HG02759 (cell line): ENCODE results near the gene LIN54.

ENCODE experiments used
- ATAC-seq: cut with Tn5 transposase; IDR thresholded peaks from one replicate; pipeline ENCODE4 v1.9.1; 2021; ENCODE audit warnings: mild to moderate bottlenecking, moderate library complexity; ENCODE audit not compliant: unreplicated experiment

The LIN54 gene

DNA sequence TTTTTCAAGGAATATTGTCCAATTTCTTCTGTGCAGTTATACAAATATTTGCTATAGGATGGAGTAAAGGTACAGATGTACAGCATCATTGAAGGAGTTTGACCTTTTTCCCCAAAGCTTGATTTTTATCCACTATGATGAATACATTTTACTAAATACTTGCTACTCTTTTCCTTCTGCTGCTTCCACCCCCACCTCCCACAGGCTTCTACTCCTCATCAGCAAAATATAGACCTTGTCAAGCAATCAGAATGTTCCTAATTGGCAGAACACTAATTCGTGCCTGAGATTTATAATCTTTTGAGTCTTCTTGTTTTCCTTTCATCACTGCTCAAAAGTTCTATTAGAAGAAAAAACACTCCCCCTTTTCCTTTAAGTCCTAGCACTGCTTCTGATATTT is 113.9 kb downstream of the LIN54 start:
- ATAC-seq = no peak

DNA sequence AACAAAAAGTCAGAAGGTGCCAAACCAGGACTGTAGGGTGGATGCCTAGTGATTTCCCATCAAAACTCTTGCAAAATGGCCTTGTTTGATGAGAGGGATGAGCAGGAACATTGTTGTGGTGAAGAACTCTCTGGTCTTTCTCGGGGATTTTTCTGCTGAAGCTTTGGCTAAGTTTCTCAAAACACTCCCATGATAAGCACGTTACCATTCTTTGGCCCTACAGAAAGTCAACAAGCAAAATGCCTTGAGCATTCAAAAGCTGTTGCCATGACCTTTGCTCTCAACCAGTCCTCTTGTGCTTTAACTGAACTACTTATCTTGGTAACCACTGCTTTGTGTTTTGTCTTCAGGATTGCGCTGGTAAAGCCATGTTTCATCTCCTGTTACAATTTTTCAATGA is 116.7 kb downstream of the LIN54 start:
- no peak for ATAC-seq

DNA sequence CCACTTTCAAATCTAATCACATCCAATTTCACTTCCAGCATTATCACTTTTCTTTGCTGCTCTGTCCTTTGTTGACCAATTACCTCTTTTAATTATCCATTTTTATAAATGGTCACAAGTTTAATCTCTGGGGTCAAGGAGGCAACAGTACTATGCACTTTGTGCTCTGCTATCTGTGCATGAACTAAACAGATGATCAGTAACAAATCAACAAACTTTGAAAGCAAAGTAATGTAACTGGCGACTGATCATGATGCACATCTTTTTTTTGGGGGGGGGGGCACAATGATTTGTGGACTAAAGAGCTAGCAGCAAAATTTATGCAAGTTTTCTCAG is 118.2 kb downstream of the LIN54 start:
- no peak for ATAC-seq

DNA sequence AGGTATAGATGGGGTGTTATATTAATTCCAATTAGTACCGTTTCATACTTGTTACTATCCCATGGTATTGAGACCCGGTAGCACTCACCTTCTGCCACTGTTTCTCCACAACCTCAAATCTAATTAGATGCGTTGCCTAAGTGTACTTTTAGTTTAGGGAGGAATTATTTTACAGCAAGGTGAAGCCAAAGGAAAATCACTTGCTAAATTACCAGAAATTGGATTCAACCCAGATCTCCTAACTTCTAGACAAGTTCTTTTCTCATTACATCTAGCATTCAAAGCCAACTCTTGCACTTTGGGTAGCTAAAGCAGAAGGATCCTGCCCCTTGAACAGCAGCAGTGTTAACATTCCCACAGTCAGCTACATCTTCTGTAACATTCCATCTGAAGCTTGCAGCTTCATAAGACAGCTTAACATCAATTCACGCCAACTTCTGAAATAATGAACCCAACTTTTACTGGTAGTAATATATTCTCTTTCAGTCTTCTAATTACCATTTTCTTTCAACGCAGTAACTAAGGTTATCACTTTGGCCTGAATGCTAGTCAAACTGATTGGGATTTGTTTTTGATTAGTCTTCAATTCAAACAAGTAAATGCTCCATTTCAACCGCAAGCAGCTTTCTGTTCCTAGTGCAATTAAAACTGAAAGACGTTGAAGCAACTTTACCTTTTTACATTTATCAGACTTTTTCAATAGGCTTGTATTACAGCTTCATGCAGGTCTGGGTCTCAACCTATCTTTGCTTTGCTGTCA is 118.7 kb downstream of the LIN54 start:
- no peak for ATAC-seq

DNA sequence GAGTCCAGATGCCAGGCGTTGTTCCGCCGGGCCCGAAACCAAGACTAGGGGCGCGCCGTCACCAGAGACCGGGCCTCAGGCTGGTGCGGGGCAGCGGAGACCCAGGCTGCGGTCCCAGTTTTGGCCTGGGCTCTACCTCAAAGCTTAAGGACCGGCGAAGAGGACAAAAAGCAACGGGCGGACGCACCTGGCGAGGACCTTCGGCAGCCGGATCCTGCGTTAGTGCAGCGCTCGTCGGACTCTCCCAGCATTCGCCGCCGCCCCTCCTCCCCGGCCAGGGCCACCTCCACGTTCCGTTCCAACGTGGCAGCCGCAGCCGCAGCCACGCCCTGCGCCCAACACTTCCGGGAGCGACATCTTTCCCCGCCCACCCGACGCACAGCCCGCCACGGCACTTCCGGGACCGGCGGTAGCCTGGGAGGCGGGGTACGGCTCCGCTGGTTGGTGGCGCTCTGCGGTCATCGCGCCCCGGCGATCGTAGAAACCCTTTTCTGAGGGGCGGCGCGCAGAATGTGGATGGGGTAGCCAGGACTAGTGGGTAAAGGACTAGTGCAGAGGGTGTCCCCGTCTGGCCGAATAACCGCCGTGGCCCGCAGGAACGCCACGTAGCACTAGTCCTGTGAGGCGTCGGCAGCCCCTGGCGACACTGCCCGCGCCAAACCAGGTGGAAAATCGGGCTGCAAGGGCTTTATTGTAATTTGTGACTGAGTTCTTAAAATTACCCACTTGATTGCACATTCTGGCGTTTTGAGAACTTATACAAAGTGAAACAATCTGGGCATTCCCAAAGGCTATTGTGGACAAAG is 119.5 kb downstream of the LIN54 start, which contains the start of gene SEC31A:
Gene SEC31A (minus strand): TSS at position 253 of the 806 bp plus-strand sequence. CDS start 9,217 bp downstream, outside the sequence.
- ATAC-seq = peak; percentile 96

DNA sequence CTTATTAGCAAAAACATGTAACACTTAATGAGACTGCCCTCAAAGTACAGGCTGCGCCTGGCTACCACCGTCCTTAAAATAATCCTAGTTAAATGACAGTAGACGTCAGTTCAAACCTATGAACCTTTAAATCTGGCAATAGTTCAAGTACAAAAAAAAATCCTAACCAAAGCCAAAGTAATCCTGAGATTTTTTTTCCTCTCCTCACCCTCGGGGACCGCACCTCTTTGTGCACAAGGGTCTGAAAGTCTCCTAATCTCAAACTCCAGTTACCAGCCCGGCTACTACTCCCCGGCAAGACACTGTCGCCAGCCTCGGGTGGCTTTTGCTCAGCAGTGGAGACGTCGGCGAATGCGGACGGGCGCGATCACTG is 120.1 kb downstream of the LIN54 start:
- no peak for ATAC-seq

DNA sequence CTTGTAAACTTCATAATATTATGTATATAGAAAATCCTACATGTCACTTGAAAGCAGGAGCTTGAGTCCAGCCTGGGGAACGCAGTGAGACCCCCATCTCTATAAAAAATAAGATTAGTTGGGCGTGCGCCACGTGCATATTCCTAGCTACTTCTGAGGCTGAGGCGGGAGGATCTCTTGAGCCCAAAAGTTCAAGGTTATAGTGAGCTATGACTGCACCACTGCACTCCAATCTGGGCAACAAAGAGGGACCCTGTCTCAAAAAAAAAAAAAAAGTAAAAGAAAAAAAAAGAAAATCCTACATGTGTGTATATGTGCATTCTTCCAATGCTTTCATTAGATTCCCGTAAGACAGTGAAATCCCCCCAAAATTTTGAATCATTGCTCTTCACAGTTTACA is 121.3 kb downstream of the LIN54 start:
- no peak for ATAC-seq

DNA sequence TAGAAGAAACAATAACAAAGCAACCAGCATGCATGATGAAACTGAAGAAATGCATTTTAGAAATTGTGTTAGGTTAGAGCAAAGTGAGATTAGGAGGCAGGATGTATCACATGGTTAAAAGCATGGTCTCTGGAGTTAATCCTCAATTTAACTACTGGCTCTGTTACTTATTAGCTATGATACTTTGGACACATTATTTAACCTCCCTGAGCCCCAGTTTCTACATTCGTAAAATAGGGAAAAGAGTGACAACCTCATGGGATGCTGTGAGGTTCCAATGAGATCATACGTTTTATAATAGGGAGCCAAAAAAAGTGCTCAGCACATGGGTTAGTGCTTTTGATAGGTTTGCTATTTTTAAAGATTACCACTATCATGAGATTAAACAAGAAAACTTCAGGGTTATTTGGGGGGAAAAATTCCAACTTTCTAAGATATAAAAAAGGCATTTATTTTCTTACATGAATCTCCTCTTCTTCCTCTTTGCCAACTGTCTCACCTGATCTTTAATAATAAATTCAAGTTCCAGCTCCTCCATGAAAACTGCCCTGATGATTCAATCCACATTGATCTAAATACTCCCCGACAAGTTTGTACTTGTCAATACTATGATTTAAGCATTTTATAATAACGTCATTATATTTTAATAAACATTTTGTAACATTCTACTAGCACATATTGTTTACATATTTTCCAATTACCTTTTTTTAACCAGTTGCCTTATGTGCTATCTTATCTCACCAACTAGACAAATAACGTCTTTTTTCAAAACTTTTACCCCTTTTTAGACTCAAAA is 124.3 kb downstream of the LIN54 start:
- no peak for ATAC-seq

DNA sequence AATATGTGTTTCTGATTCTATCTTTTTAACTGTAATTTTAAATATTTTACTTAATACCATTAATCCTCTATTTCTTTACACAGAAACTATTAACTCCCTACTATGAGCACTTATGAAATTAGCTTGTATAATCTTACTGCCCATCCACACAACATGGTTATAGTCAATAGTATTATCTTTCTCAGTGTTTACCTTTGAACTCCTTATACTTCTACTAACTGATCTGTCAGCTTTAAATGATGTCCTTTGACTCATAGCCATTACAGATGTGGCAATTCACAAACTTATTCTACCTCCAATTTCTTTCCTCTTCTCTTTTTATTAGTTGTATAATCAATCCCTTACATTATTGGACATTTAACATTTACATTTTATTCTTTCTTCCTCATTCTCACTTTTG is 125.2 kb downstream of the LIN54 start:
- no peak for ATAC-seq
